ENCODE results near the gene HOGA1.
"Not testable (repeated sequence)": the region's sequence is repeated elsewhere in the genome, so short reads cannot be mapped to it uniquely, and the experiment has no call there.

HOGA1 gene

DNA sequence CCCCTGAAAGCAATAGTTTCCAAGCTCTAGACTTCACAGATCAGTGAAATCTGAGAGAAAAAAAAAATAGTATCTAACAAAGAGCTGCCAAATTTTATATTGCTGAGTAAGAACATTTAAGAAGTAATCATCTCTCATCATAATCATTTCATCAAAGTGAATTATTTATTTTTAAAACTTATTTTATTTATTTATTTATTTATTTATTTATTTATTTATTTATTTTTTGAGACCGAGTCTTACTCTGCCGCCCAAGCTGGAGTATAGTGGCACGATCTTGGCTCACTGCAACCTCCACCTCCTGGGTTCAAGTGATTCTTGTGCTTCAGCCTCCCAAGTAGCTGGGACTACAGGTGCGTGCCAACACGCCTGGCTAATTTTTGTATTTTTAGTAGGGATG lies 7.7 kb upstream of the HOGA1 start:
- FAIRE-seq = not testable (repeated sequence)

DNA sequence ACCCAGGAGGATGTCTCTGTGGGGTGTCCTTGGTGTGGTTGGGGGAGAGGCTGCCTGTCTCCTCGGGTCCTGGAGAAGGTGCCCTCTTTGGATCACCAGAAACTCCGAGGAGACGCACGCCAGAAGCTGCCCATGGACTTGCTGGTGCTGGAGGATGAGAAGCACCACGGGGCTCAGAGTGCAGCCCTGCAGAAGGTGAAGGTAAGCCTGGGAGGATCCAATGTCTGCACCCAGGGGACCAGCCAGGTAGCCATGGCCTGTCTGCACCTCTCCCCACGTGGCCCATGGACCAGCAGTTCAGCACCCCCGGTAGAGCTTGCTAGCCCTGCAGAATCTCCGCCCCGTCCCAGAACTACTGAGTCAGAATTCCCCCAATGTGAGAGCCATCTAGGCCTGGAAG lies 6.5 kb upstream of the HOGA1 start:
- FAIRE-seq (no peak), DNase-seq (ENCODE audit: extremely low spot score, insufficient read length, low read depth) (no peak)

More for the DNA sequence above, 7.7 kb upstream of the HOGA1 start:
- DNase-seq (ENCODE audit: extremely low spot score, insufficient read length, low read depth) = not testable (repeated sequence)

DNA sequence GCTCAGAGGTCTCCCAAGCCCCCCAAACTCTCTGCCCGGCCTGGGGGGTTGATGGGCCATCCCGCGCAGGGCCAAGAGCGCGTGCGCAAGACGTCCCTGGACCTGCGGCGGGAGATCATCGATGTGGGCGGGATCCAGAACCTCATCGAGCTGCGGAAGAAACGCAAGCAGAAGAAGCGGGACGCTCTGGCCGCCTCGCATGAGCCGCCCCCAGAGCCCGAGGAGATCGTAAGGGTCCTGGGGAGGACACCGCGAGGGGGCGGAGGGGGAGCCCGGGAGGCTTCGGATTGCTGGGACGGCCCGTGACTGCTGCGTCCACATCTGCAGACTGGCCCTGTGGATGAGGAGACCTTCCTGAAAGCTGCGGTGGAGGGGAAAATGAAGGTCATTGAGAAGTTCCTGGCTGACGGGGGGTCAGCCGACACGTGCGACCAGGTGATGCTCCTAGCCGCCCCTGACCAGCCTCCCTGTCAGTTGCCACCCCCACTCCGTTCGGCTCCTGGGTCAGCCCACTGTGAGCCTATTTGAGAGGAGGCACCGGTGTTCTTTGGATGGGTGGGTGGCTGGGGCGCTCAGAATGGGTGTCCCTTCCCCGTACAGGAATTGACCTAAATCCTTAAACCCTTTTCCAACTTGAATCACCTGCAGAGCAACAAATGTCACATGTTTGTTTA lies 5.9 kb upstream of the HOGA1 start:
- no peak for FAIRE-seq
- DNase-seq (ENCODE audit: extremely low spot score, insufficient read length, low read depth) = no peak

DNA sequence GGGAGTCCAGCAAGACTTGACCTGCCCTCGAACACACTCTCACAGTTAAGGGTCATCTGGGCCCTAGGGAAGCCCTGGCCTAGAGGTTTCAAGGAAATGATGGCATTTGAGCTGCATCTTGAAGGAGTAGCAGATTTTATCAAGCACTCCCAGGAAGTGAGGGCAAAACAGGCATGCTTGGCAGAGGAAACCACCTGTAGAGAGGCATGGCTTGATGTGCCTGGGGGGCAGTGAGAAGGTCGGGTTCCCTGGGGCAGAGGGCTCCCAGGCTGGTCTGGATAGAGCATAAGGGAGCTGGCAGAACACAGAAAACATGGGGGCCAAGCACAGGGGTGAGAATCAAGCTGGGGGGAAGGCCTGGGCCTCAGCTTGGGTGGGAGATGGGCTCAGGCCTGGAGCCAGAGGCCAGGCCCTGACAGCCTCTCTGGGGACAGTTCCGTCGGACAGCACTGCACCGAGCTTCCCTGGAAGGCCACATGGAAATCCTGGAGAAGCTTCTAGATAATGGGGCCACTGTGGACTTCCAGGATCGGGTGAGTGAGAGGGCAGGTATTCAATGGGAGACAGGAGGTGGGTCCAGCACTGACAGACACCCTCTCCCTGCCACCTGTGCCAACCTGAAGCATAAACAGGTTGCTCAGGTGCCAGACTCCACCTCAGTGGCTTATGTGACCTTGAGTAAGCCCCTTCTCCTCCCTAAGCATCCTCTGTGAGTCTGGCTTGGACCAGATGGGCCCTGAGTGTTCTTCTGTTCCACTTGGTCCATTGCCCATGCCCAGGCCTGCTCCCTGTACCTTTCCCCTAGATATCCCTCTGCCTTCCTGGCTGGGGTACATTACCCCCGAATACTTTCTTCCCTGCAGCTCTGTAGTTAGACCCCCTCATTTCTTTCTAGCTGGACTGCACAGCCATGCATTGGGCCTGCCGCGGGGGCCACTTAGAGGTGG lies 3.5 kb upstream of the HOGA1 start:
- FAIRE-seq (no peak), DNase-seq (ENCODE audit: extremely low spot score, insufficient read length, low read depth) (no peak)

DNA sequence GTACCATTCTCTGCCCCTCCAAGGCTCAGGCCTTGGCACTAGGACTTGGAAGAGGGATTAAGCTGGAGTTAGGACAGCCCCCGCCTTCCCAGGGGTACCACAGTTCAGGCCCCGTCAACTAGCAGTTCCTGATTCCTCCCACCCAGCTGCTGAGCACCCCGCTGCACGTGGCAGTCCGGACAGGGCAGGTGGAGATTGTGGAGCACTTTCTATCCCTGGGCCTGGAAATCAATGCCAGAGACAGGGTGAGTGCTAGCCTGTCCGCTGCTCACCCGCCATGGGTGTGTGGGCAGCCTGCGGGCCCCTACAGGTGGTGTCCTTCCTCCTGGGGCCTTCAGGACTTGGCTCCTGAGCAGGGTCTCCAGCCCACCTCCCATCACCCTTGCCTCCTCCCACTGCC lies 2.0 kb upstream of the HOGA1 start:
- DNase-seq (ENCODE audit: extremely low spot score, insufficient read length, low read depth) = no peak
- no peak for FAIRE-seq

DNA sequence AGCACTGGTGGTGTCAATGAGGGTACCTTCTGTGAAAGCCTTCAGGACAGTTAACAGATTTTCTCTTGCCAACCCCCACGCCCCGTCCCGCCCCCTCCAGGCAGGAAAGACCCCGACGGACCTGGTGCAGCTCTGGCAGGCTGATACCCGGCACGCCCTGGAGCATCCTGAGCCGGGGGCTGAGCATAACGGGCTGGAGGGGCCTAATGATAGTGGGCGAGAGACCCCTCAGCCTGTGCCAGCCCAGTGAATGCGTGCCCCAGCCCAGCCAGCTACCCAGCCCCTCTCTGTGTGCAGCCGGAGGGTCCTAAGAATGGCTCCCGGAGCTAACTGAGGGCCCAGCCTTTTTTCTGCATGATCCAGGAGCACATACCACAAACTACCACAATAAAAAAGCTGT lies 713 bp upstream of the HOGA1 start:
- FAIRE-seq (no peak), DNase-seq (ENCODE audit: extremely low spot score, insufficient read length, low read depth) (no peak)

DNA sequence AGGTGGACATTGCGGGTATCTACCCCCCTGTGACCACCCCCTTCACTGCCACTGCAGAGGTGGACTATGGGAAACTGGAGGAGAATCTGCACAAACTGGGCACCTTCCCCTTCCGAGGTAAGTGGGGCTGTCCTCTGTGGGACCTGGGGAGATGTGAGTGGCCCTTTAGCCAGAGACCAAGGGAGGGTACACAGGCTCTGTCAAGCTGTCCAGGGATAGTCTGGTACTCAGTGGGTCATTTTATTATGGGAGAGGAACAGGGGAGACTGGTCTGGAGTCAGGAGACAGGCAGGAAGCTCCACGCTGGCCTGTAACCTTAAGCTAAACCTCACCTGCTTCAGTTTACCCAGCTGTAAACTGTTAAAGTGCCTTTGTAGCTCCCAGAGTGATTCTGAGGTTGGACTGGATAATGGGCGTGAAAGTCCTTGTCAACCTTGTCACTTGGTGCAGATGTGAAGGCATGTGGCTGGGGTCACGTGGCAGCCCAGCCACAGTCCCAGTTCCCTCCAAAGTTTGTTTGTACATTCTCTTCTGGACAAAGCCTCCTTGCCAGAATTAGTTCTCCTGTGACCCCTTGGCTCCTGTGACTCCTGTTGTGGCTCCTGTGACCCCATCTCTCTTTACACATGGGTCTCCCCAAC lies 729 bp downstream of the HOGA1 start:
- FAIRE-seq (peak; percentile 29), DNase-seq (ENCODE audit: extremely low spot score, insufficient read length, low read depth) (no peak)

DNA sequence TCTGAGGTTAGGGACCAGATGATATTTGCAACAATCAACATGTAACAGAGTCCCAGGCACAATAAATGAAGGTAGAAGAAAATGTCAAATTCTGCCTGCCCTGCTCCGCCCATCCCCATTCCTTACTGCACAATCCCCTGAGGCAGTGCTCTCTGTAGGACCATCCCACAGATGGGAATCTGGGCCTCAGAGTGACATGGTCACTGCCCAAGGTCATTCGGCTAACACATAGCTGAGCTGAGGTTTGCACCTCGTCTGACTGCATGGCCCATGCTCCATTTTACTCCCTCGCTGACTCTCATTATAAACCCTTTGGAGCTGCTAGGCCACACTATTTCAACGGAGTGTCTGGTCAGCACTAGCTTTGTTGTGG lies 1.2 kb downstream of the HOGA1 start:
- FAIRE-seq (no peak), DNase-seq (ENCODE audit: extremely low spot score, insufficient read length, low read depth) (no peak)

DNA sequence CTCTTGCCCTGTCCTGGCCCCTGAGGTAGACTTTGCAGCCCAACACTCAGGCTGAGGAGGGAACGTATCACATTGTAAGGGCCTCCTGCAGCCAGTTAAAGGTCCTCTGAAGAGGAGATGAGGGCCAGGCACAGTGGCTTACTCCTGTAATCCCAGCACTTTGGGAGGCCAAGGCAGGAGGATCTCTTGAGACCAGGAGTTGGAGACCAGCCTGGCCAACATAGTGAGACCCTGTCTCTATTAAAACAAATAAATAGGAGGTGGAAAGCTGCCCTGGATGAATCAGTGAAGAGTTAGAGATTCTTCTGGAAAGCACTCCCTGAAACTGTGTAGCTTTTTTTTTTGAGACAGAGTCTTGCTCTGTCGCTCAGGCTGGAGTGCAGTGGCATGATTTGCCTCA lies 3.0 kb downstream of the HOGA1 start:
- no peak for DNase-seq (ENCODE audit: extremely low spot score, insufficient read length, low read depth)
- FAIRE-seq = no peak

DNA sequence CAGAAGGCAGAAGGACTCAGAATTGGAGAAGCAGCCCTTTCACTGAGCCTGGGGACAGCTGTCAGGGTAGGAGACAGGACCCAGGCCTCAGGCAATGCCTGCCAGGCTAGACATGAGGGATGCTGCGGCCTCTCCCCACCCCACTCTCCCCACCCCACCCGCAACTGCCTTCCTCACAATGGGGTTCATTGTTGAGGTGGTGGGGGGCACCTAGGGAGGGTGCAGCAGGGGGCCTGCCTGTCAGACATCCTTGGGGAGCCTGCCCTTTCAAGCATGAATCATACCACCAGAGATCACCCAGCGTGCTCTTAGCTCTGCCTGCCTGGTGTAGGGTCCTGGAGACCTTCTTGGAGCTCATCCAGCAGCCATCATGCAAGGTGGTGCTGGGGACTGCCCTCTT lies 5.3 kb downstream of the HOGA1 start, which contains the start of gene C10orf62:
C10orf62 (plus strand) TSS at position 243 of the 400 bp plus-strand sequence. CDS start 177 bp downstream, outside the sequence.
- no peak for FAIRE-seq
- DNase-seq (ENCODE audit: extremely low spot score, insufficient read length, low read depth) = no peak

DNA sequence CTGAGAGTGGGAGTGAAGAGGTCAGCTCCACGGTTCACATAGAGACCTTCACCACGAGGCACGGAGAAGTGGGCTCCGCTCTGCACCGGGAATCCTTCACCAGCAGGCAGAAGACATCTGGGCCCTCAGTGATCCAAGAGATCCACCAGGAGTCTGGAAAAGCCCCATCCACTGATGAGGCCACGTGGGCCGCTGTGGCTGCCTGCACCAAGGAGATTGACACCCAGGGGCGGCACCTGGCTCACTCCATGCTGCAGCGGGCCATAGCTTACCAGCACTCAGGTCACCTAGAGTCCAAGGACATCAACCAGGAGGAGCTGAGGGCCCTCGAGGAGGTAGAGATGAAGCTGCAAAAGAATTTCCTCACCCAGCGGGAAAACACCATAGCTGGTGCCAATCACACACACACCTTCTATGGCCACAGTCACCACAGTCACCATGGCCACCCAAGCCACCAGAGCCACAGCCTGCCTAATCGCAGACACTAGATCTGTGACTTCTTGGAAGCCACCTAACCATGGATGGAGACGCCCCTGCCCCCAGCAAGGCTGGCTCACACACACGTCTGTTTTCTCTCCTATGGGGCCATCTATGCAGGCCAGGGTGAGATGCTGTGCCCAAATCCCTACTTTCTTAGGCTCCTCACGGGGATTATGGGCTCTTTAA lies 6.0 kb downstream of the HOGA1 start:
- no peak for DNase-seq (ENCODE audit: extremely low spot score, insufficient read length, low read depth)
- no peak for FAIRE-seq

DNA sequence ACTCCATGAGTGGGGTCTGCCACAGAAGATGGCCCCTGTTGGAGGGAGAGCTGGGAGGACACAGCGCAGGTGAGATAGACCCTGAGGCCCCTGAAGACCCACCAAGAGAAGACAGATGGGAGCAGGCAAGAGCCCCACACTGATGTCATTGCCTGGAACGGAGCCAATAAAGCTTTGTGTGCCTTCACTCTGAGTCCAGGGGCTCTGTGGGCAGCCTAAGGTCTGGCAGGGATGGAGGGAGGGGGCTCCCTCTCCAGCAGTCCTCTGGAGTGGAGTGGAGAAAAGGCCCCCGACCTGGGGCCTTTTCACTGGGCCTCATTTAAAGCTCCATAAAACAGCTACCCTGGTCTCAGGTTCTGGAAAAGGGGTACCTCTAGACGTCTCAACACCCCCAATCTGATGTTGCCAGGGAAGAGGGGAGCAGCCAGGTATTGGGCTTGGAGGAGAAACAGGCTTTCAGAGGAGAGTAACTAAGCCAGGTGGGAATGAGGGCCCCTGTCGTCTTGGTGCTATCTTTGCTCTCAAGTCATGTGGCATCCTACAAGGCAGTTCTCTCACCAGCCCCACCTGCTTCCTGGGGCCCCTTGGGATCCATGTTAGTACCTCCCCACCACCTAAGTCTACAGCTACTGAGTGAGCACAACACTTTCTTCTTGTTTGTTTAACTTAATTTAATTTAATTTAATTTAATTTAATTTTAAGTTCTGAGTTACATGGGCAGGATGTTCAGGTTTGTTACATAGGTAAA lies 6.7 kb downstream of the HOGA1 start:
- FAIRE-seq = no peak
- DNase-seq (ENCODE audit: extremely low spot score, insufficient read length, low read depth) = no peak

DNA sequence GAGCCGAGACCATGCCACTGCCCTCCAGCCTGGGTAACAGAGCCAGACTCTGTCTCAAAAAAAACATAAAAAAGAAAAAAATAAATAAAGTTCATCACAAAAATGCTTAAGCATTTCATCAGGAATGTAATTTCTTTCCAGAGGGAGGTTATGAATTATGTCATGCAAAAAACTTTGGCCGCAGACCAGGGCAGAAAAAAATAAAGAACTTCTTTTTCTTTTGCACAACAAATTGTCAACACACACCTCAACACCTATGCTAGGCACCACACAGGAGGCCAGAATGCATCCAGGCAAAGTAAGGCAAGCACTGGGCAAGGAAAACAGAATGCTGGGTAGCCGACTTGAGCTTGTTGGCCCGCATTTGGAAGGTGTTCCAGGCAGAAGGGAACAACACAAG lies 9.2 kb downstream of the HOGA1 start:
- no peak for FAIRE-seq
- DNase-seq (ENCODE audit: extremely low spot score, insufficient read length, low read depth) = no peak

DNA sequence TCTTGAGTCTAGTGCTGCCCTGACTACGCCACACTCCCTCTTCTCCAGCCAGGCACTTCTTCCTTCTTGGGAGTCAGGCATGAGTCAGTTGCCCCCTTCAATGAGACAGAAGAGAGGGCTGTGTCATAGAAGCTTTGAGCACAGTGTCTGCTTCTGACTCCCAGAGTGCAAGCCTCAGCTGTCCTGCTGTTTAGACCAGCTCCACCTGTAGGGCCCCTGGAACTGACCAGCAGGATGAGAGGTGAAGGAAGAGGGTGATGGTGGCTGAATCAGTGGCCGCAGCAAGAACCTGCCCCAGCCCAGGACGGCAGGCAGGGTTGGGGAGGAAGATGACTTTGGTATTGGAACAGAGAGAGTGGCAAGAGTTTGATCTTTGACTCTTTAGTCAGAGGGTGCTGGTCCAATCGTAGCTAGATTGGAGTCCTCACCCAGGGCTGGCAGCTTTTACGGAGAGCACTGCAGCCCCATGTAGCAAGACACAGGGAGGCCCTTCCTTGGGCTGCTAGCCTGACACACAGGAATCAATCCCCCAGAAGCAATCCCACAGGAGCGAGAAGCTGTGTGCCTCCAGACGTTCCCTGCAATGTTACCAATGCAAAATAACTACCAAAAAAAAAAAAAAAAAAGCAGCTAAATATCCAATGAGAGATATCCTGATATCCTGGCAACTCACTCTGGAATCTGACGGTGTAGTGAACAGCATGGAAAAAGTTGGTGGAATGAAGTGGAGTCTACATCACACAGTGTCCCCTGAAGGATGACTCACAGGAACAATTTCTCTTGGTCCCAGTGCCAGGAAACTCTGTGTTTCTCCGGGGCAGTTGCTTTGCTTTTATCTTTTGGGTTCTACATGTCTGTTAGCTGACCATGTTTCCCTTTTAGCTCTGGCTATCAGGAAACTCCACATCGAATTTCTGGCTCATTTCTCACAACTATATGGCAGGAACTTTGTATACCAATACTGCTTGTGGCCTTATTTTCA lies 12.2 kb downstream of the HOGA1 start:
- no peak for DNase-seq (ENCODE audit: extremely low spot score, insufficient read length, low read depth)
- FAIRE-seq = no peak

DNA sequence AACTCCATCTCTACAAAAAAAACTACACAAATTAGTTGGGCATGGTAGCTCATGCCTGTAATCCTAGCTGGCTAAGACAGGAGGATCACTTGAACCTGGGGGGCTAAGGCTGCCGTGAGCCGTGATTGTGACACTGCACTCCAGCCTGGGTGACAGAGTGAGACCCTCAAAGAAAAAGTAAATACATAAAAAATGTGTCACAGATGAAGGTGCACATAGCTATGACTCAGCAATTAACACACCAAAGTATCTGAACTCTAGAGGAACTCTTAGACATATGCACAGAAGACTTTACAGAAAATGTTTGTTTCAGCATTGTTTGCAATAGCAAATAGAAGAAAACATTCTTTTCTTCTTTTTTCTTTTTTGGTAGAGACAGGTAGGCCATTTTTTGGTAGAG lies 13.6 kb downstream of the HOGA1 start:
- no peak for DNase-seq (ENCODE audit: extremely low spot score, insufficient read length, low read depth)
- FAIRE-seq = no peak

DNA sequence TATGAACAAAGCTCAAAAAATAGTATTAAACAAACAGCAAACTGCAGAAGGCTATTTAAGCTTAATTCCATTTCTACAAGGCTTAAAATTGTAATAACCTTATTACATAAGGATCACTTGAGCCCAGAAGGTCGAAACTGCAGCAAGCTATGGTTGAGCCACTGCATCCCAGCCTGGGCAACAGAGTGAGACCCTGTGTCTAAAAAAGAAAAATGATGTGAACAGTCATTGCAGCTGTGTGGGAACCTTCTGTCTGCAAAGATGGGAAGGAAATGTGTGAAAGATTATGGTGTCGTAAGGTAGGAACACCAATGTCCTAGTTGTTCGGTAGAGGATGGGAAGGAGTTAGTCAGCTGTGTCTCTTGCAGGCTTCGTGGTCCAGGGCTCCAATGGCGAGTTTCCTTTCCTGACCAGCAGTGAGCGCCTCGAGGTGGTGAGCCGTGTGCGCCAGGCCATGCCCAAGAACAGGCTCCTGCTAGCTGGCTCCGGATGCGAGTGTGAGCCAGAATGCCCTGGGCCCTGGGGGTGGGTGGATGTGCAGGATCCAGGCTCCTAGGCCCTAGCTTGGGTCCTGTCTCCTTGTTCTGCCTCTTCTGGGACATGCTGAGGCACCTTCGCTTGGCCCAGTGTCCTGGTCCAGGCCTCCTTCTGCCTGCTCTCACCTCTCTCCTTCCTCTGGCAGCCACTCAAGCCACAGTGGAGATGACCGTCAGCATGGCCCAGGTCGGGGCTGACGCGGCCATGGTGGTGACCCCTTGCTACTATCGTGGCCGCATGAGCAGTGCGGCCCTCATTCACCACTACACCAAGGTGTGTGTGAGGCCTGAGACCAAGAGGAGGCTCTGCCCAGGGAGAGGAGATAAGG lies 14.4 kb downstream of the HOGA1 start:
- DNase-seq (ENCODE audit: extremely low spot score, insufficient read length, low read depth) = no peak

DNA sequence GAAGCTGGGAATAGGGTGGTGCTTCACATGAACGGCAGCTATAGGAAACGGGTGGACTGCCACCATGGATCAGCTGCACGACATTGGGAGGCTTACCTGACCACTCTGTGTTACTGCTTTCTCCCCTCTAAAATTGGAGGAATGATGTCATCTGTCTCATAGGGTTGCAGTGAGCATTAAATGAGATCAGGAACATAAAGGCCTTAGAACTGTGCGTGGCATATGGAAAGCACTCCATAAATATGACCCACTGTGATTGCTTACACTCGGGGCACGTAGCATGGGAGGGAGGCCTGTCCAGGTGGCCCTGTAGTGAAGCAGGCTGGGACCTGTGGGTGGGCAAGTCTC lies 15.1 kb downstream of the HOGA1 start:
- FAIRE-seq (no peak), DNase-seq (ENCODE audit: extremely low spot score, insufficient read length, low read depth) (no peak)

More for the DNA sequence above, 14.4 kb downstream of the HOGA1 start:
- FAIRE-seq = no peak

DNA sequence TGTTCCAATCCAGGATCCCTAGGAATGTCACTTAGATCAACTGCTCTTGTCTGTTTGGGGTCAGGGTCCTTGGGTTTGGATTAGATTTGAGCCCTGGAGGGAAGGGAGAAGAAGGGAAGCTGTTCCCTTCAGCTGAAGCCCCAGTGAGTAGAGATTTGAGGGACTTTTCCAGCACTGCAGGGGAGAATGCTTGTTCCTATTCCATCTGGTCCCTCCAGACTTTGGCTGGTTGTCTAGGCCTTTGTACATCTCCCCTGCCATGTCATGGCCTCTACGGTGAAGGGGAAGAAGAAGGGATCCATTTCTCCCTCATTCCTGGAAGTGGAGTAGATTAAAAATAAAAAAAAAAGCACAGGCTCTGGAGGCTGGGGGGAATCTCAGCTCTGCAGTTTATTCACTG lies 16.4 kb downstream of the HOGA1 start:
- no peak for DNase-seq (ENCODE audit: extremely low spot score, insufficient read length, low read depth)
- no peak for FAIRE-seq
